PC-3 (cell line): ENCODE data around the gene AGR3.
A peak's percentile ranks its signal among the peaks of the same experiment; 100 is the strongest.

Source experiments
- CTCF ChIP-seq: fragments of 300-600 bp; sonication (generic); conservative IDR thresholded peaks from 2 replicates; pipeline ENCODE4 v1.5.1; 2017; ENCODE audit warnings: antibody characterized with exemption, low read depth, mild to moderate bottlenecking, low read length
- EZH2 ChIP-seq: fragments of 300-600 bp; sonication (generic); IDR thresholded peaks from one replicate; pipeline ENCODE4 v1.6.1; 2017; ENCODE audit warnings: antibody characterized with exemption, mild to moderate bottlenecking, low read length; ENCODE audit not compliant: unreplicated experiment
- EZH2phosphoT487 ChIP-seq: fragments of 300-600 bp; sonication (generic); IDR thresholded peaks from 2 replicates; pipeline ENCODE4 v1.6.1; 2018; ENCODE audit warnings: mild to moderate bottlenecking, antibody characterized with exemption, low read length, borderline replicate concordance

- TF ChIP-seq CTCF (peak; percentile 85), EZH2phosphoT487 (no peak), EZH2 (no peak)
These were observed 36.6 kb upstream of the AGR3 start for GRCh38 chr7:16918288-16918895.
